ENCODE results near the gene MAST1.

DNA sequence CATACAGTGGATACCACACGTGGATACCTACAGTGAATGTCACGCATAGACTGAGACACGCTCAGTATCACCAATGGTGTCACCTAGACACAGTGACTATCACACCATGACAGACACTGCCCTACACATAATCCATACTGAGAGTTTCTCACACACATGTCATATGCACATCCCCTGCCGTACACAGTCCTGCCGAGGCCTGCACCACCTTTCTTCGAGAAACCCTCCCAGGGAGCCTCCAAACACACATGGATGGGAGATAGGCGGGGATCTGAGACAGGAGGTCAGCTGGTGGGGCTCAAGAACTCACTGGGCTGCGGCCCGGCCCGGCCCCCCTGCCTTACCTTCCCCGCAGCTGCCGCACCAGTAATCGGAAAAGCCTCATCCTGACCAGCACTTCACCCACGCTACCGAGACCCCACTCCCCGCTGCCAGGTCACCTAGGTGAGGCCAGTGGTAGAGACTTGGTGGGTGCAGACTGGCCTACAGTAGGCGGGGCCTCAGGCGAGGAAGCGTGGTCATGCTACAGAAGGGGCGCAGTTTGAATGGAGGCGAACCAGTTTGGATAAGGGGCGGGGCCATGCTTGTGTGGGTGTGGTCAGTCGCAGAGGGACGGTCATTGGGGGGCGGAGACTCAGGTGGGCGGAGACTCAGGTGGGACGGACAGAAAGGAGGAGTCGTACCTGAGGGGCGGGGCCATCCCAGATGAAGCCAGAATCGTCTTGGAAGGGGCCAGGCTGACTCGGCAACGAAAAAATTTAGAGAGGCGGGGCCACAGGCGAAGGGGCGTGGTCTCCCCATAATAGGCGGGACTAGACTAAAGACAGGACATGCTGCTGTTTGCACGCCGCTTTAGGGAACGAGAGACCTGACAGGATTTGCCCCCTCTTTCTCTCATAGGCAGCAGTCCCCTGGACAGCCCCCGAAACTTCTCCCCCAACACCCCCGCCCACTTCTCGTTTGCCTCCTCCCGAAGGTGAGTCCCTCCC is 2.1 kb downstream of the MAST1 start:
- no peak for TF ChIP-seq EP300 (IDR thresholded peaks at IDR 0.05)
- TF ChIP-seq POLR2A (IDR thresholded peaks at IDR 0.05; ENCODE audit: low read depth) = no peak
